Inflammatory macrophage treated with lipopolysaccharide for 4 hours (primary cell): ENCODE measurements around the gene NKAP.
"Not testable (repeated sequence)": the region's sequence is repeated elsewhere in the genome, so short reads cannot be mapped to it uniquely, and the experiment has no call there.

ENCODE experiments used
- DNase-seq: peaks from one replicate; pipeline ENCODE4 v3.0.0-alpha.2; 2020

Gene NKAP

GRCh38 chrX:119935215-119935874, 8.2 kb downstream of the NKAP start:
- DNase-seq = no peak

GRCh38 chrX:119922391-119922790, 21.2 kb downstream of the NKAP start:
- DNase-seq = not testable (repeated sequence)

GRCh38 chrX:119919835-119920585, 23.5 kb downstream of the NKAP start:
- DNase-seq = no peak

GRCh38 chrX:119917877-119918276, 25.7 kb downstream of the NKAP start:
- no peak for DNase-seq

- DNase-seq = no peak
Measured at GRCh38 chrX:119916310-119916709, 27.2 kb downstream of the NKAP start.

GRCh38 chrX:119900976-119901375, 42.6 kb downstream of the NKAP start:
- peak; percentile 78 for DNase-seq

GRCh38 chrX:119899125-119899524, 44.4 kb downstream of the NKAP start:
- peak; percentile 92 for DNase-seq

GRCh38 chrX:119895843-119896326, 47.7 kb downstream of the NKAP start, which contains the start of gene AKAP14:
Gene AKAP14, plus strand, starts transcription at chrX:119895893. Its CDS starts 7,331 bp downstream, at chrX:119903224.
- DNase-seq = no peak

- not testable (repeated sequence) for DNase-seq
Measured at GRCh38 chrX:119891961-119892692, 51.4 kb downstream of the NKAP start.

GRCh38 chrX:119890626-119891025, 52.9 kb downstream of the NKAP start:
- DNase-seq = not testable (repeated sequence)

GRCh38 chrX:119887721-119888425, 55.7 kb downstream of the NKAP start:
- DNase-seq = peak; percentile 56

GRCh38 chrX:119885554-119886428, 57.8 kb downstream of the NKAP start:
- peak; percentile 29 for DNase-seq

GRCh38 chrX:119880552-119881437, 62.8 kb downstream of the NKAP start:
- DNase-seq = peak; percentile 58

GRCh38 chrX:119880076-119880475, 63.5 kb downstream of the NKAP start:
- no peak for DNase-seq

GRCh38 chrX:119878740-119879139, 64.8 kb downstream of the NKAP start:
- DNase-seq = no peak

- DNase-seq = peak; percentile 91
Measured at GRCh38 chrX:119871599-119872395, 71.8 kb downstream of the NKAP start, which contains the start of the genes NDUFA1 and RNF113A. Gene NDUFA1, plus strand, starts transcription at chrX:119871832. Its CDS starts 80 bp downstream, at chrX:119871912. Gene RNF113A, minus strand, starts transcription at chrX:119871733. Its CDS starts 120 bp downstream, at chrX:119871613.

- peak; percentile 47 for DNase-seq
Measured at GRCh38 chrX:119871245-119871598, 72.3 kb downstream of the NKAP start.
